WTC11 (cell line): ENCODE results near the gene SYCE1.

ENCODE experiments used
- ELF4 ChIP-seq: sonication (generic); formaldehyde crosslinking; IDR thresholded peaks from 2 replicates; pipeline ENCODE4 v1.8.1; 2022; ENCODE audit warnings: low read depth, mild to moderate bottlenecking, moderate library complexity, missing genetic modification reagents
- FOXJ3 ChIP-seq: sonication (generic); formaldehyde crosslinking; IDR thresholded peaks from 2 replicates; pipeline ENCODE4 v1.9.0; 2021; ENCODE audit warnings: missing genetic modification reagents, mild to moderate bottlenecking, borderline replicate concordance
- NFE2L1 ChIP-seq: sonication (generic); formaldehyde crosslinking; IDR thresholded peaks from 2 replicates; pipeline ENCODE4 v1.8.1; 2023; ENCODE audit warnings: missing genetic modification reagents
- PRRX2 ChIP-seq: fragments of 250-450 bp; sonication (Bioruptor Pico); IDR thresholded peaks from 2 replicates; pipeline ENCODE4 v1.8.0; 2021; ENCODE audit warnings: mild to moderate bottlenecking
- ZNF232 ChIP-seq: sonication (generic); formaldehyde crosslinking; IDR thresholded peaks from 2 replicates; pipeline ENCODE4 v1.8.0; 2022; ENCODE audit warnings: mild to moderate bottlenecking, missing genetic modification reagents
- ZNF263 ChIP-seq: sonication (generic); formaldehyde crosslinking; IDR thresholded peaks from 2 replicates; pipeline ENCODE4 v1.8.1; 2022; ENCODE audit warnings: low read depth, mild to moderate bottlenecking, moderate library complexity, missing genetic modification reagents
- ZNF423 ChIP-seq: fragments of 250-450 bp; sonication (Bioruptor Pico); IDR thresholded peaks from 2 replicates; pipeline ENCODE4 v2.1.2; 2022; ENCODE audit warnings: mild to moderate bottlenecking, moderate library complexity
- TF ChIP-seq, protein P1 (sequence below): sonication (generic); formaldehyde crosslinking; IDR thresholded peaks from 2 replicates; pipeline ENCODE4 v1.8.0; 2022; ENCODE audit warnings: mild to moderate bottlenecking, missing genetic modification reagents
- TF ChIP-seq, protein P2 (sequence below): fragments of 200-600 bp; IDR thresholded peaks from 2 replicates; pipeline ENCODE4 v1.8.0; 2022; ENCODE audit warnings: antibody characterized with exemption
- TF ChIP-seq, protein P3 (sequence below): sonication (generic); formaldehyde crosslinking; IDR thresholded peaks from 2 replicates; pipeline ENCODE4 v1.8.1; 2023; ENCODE audit warnings: mild to moderate bottlenecking, missing genetic modification reagents

DNA sequence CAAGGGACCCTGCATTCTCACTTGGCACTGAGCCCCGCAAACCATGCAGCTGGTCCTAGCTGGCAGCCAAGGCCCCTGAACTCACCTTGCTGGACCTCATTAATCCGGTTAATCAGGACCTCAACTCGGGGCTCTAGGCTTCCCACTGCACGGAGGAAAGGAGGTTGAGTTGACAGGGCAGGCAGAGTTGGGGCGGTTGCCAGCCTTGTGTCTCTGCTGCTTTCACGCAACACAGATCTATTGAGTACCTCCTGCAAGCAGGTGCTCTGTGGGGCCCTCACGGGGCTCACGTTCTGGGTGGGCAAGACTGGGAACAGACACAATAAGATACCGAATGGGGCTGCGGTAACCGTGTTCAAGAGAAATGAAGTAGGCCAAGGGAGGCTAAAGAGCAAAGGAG is 6.2 kb downstream of the SYCE1 start:
- TF ChIP-seq, protein P1, sequence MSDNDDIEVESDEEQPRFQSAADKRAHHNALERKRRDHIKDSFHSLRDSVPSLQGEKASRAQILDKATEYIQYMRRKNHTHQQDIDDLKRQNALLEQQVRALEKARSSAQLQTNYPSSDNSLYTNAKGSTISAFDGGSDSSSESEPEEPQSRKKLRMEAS (CRISPR knock-in tag), result no peak
- TF ChIP-seq ZNF263 (CRISPR knock-in tag) (no peak), ZNF423 (CRISPR knock-in tag) (no peak), FOXJ3 (no peak), ELF4 (CRISPR knock-in tag) (no peak), NFE2L1 (CRISPR knock-in tag) (no peak), ZNF232 (CRISPR knock-in tag) (no peak), PRRX2 (CRISPR knock-in tag) (no peak)
- TF ChIP-seq, protein P2, sequence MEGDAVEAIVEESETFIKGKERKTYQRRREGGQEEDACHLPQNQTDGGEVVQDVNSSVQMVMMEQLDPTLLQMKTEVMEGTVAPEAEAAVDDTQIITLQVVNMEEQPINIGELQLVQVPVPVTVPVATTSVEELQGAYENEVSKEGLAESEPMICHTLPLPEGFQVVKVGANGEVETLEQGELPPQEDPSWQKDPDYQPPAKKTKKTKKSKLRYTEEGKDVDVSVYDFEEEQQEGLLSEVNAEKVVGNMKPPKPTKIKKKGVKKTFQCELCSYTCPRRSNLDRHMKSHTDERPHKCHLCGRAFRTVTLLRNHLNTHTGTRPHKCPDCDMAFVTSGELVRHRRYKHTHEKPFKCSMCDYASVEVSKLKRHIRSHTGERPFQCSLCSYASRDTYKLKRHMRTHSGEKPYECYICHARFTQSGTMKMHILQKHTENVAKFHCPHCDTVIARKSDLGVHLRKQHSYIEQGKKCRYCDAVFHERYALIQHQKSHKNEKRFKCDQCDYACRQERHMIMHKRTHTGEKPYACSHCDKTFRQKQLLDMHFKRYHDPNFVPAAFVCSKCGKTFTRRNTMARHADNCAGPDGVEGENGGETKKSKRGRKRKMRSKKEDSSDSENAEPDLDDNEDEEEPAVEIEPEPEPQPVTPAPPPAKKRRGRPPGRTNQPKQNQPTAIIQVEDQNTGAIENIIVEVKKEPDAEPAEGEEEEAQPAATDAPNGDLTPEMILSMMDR, result no peak
- TF ChIP-seq, protein P3, sequence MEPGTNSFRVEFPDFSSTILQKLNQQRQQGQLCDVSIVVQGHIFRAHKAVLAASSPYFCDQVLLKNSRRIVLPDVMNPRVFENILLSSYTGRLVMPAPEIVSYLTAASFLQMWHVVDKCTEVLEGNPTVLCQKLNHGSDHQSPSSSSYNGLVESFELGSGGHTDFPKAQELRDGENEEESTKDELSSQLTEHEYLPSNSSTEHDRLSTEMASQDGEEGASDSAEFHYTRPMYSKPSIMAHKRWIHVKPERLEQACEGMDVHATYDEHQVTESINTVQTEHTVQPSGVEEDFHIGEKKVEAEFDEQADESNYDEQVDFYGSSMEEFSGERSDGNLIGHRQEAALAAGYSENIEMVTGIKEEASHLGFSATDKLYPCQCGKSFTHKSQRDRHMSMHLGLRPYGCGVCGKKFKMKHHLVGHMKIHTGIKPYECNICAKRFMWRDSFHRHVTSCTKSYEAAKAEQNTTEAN, result no peak
